HepG2 (cell line): Measurements from ENCODE around the gene COL4A2. TPM values are rescaled to one million over a fixed set of nuclear protein-coding genes. Genes with fewer than 3 reads are reported as not detected.

ENCODE experiments used
- BRF2 ChIP-seq: sonication (generic); formaldehyde crosslinking; IDR thresholded peaks from 2 replicates; pipeline ENCODE4 v1.8.1; 2022; ENCODE audit warnings: mild to moderate bottlenecking, missing genetic modification reagents
- MIXL1 ChIP-seq: IDR thresholded peaks from 2 replicates; pipeline ENCODE4 v1.6.1; 2016
- MLLT10 ChIP-seq: sonication (generic); formaldehyde crosslinking; IDR thresholded peaks from 2 replicates; pipeline ENCODE4 v1.4.0; 2020; ENCODE audit warnings: missing genetic modification reagents
- REST ChIP-seq, 2 experiments: IDR thresholded peaks; 2 replicates each; pipeline ENCODE4 v1.6.1; 2011 to 2012; ENCODE audit warnings: low read length in 2 of 2, borderline replicate concordance in 1 of 2, low read depth in 1 of 2, mild to moderate bottlenecking in 1 of 2, moderate library complexity in 1 of 2
- THAP9 ChIP-seq: sonication (generic); formaldehyde crosslinking; IDR thresholded peaks from 2 replicates; pipeline ENCODE4; 2020; ENCODE audit warnings: missing genetic modification reagents, mild to moderate bottlenecking, borderline replicate concordance
- XRCC5 ChIP-seq: fragments of 200-400 bp; formaldehyde crosslinking; optimal IDR thresholded peaks from 2 replicates; pipeline ENCODE3; 2017; ENCODE audit warnings: mild to moderate bottlenecking, low read length
- ZNF510 ChIP-seq: sonication (generic); formaldehyde crosslinking; IDR thresholded peaks from 2 replicates; pipeline ENCODE4 v1.4.0; 2020; ENCODE audit warnings: low read depth, mild to moderate bottlenecking, missing genetic modification reagents
- ZNF891 ChIP-seq: sonication (generic); formaldehyde crosslinking; IDR thresholded peaks from 2 replicates; pipeline ENCODE4 v1.5.0; 2020; ENCODE audit warnings: mild to moderate bottlenecking, missing genetic modification reagents
- polyA plus RNA-seq, 8 experiments: library from polyadenylated mRNA; depleted of rRNA in 3 of 8; stranded (reverse) in 7 of 8; unstranded in 1 of 8; fragments of >200 nt; fragmentation: Illumina TruSeq in 4 of 8; extraction: Trizol in 4 of 8; gene quantifications; 2 replicates each; pipeline versions ENCODE4 v1.2.1 to v1.2.3, GENCODE V29; 2011 to 2016; ENCODE audit warnings: low read depth in 4 of 8, missing spikeins in 1 of 8, mixed read lengths in 1 of 8; ENCODE audit not compliant: insufficient read depth in 1 of 8
- total RNA-seq, 5 experiments: library from RNA; depleted of rRNA; stranded (reverse); fragments of >200 nt; fragmentation: Illumina TruSeq; extraction: Trizol; gene quantifications; 2 replicates each; pipeline ENCODE4 v1.2.3, GENCODE V29; 2016; ENCODE audit warnings: low read depth in 1 of 5

Gene COL4A2
- total and polyA plus RNA-seq, 2 of the 13 experiments (the other 11 are each of a cell fraction or from before 2014, with no cell fraction given), result 0.22 to 1.9 TPM

- TF ChIP-seq MIXL1 (CRISPR knock-in tag), result no peak
- TF ChIP-seq ZNF891, result no peak
- no peak for TF ChIP-seq THAP9 (CRISPR knock-in tag)
- TF ChIP-seq XRCC5, result no peak
- no peak for TF ChIP-seq REST (IDR thresholded peaks at IDR 0.05; ENCODE audit: borderline replicate concordance in 1 of 2, low read depth in 1 of 2, low read length in 2 of 2)
- TF ChIP-seq MLLT10 (CRISPR knock-in tag), result no peak
- TF ChIP-seq ZNF510 (CRISPR knock-in tag), result no peak
- no peak for TF ChIP-seq BRF2
Measured at GRCh38 chr13:110400786-110401533, 93.9 kb downstream of the COL4A2 start (continued).
